ENCODE results near the gene CAPN13. TPM values are rescaled to one million over a fixed set of nuclear protein-coding genes. Genes with fewer than 3 reads are reported as not detected.

Gene CAPN13
- total RNA-seq, 1 donor from 2014 or later: not detected

DNA sequence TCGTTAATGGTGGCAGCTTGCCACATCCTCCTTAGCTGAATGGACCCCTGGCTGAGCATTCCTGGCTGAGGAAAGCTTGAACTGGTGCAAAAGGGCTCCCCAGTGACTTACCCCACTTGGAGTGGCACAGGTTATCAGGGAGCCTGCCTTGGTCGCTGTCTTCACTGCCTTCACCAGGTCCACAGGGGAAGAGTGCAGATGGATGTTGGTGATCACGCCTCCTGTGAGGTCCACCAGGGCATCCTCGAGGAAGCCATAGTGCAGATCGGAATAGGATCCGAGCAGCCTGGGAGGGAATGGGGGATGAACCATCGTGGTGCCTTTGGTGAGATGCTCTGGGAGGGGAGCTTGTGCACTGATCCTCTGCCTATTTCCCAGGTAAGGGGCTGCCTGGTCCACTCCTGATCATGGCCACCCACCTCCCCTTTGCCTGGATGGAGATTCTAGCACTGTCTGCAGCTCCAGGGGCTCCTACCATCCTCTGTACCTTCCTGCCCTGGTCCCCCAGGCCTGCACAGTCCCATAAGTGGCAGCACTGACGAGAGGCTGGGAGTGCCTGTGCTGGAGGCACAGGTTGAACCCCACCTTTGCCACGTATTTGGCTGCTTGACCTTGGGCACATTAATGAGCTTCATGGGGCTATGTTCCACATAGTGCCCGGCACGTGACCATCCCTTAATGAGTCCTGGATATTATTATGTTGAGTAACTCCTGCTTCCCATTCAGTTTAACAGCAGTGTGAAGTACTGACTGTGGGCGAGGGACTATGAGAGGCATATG, 43.0 kb downstream of the CAPN13 start:
- peak; percentile 57 for DNase-seq (ENCODE audit: low spot score)

DNA sequence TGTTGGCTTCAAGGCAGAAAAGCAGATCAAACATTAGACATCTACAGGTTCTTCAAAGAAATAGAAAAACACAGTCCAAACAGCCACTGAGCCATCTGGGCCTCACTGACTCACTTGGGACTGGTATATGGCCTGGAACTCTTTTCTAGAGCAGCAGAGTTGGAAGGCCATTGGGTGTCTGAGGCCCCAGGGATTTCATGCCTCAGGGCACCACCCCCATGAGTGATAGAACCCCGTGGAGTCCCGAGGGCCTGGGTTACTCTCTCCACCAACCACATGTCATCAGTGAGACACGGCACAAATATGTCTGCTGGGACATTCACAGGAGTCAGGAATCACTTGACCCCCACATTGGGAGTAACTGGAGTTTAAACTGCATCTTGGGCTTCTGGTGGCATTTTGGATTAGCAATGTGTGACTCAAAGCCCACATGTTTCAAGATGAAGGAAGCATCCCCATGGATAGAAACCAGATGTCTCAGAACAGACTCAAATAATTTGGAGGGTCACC, 44.0 kb downstream of the CAPN13 start:
- DNase-seq (ENCODE audit: low spot score): peak; percentile 53

GRCh38 chr2:30761226-30761625, 46.0 kb downstream of the CAPN13 start:
- peak; percentile 64 for DNase-seq (ENCODE audit: low spot score)

- peak; percentile 73 for DNase-seq (ENCODE audit: low spot score)
Observed at GRCh38 chr2:30759481-30759880, 47.8 kb downstream of the CAPN13 start.

DNA sequence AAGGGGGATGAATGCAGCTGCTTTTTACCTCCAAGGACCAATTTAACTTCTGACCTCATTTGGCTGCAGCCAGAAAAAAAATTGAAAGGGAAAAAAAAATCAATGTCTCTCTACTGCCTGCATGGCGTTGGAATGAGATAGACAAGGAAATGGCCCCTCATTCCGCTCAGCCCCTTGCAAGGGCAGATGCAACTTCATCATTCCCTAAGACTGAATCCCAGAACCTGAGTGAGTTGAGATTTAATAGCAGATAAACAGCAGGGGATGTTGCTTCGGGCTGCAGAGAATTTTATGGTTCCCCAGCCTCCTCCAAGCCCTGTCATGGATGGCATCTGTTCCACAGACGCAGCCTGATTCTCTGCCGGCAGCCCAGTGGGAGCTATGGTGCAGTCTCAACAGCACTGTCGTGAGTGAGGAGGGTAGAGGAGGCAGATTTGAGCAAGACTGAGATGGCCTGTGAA, 49.0 kb downstream of the CAPN13 start:
- DNase-seq (ENCODE audit: low spot score): no peak

DNA sequence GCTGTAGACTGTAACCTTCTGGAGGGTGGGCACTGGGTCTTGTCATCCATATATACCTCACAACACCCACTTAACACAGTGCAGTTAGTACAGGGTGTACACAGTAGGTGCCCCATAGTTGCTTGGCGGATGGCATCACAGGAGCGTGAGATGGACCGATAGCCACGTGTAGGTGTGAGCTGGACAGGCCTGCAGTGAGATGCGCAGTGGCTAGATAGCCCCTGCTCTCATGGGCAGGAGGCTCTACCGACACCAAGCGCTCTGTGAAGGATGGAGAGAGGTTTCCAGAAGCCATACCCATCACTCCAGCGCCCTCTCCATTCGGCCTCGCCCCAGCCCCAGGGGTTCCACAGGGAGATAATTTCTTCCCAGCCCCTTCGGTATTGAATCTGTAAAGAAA, 49.5 kb downstream of the CAPN13 start:
- no peak for DNase-seq (ENCODE audit: low spot score)

DNA sequence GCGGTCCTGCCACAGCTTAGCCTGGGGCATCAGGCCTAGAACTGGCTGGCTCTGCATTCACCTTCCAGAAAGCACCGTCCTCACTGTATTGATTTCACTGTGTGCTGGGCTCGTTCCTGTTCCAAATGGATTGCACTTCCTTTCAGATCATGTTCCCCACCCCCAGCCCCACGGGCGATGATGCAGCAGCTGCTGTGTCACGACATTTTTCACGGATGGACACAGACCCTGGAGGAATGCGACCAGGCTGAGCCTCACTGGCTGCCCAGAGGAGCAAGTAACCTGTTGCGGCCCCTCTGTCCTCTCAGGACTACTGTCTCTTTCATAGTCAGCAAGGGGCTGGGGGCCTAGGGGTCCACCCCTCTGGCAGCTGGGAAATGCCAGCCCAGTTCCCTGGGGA, 50.3 kb downstream of the CAPN13 start:
- DNase-seq (ENCODE audit: low spot score): no peak

- DNase-seq (ENCODE audit: low spot score): no peak
Observed at GRCh38 chr2:30756051-30756719, 51.1 kb downstream of the CAPN13 start.

GRCh38 chr2:30753630-30754029, 53.6 kb downstream of the CAPN13 start:
- no peak for DNase-seq (ENCODE audit: low spot score)

DNA sequence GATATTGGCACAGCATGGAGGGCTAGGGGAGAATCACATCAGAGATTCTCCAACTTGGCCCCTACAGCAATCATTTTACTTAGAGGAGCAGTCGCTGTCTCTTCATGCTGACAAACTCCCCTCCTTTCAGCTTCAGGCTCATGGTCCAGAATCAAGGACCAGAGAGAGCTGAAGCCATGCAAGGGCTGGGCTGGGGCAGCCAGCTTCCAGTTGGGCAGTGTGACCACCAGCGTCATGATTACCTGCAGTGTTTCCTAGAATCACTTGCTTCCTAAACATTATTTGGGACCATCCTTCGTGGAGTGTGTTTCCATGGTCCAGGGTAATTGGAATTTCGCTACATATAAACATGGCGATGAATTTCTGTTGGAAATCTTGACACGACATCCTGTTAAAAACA, 54.4 kb downstream of the CAPN13 start:
- DNase-seq (ENCODE audit: low spot score): no peak

DNA sequence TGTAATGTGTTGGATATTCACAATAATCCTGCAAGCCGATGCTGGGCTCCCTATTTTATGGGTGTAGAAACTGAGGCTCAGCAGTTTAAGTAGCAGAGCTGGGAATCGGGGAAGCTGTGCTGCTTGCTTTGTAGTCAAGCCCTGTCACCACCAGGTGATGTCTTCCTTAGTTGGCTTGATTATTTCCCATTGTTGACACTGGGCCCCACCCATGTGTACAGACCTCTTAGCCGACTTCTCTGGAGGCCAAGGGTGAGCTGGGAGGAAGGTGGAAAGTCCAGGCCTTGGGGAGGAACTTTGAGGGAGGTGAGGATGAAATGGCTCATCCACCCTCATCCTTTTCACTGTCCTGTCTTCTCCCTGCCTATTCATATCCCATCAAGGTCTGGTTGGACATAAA, 60.0 kb downstream of the CAPN13 start:
- DNase-seq (ENCODE audit: low spot score): no peak

- peak; percentile 62 for DNase-seq (ENCODE audit: low spot score)
Observed at GRCh38 chr2:30744823-30745222, 62.4 kb downstream of the CAPN13 start.

- peak; percentile 51 for DNase-seq (ENCODE audit: low spot score)
Observed at GRCh38 chr2:30741576-30741975, 65.7 kb downstream of the CAPN13 start.

GRCh38 chr2:30738141-30738911, 68.9 kb downstream of the CAPN13 start:
- peak; percentile 81 for DNase-seq (ENCODE audit: low spot score)

DNA sequence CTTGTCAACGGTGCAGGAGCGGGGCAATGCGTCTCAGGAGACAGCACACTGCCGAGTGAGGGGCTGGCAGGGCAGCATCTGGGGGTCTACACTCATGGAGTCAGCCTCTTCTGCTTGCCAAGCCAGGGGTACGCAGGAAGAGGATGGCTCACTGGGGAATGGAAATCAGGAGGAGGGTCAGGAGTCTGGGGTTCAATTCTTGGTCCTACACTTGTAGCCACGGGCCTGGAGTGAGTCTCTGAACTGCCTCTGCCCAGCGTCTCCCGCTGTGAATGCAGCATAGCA, 70.0 kb downstream of the CAPN13 start:
- peak; percentile 82 for DNase-seq (ENCODE audit: low spot score)

GRCh38 chr2:30736461-30737325, 70.6 kb downstream of the CAPN13 start:
- DNase-seq (ENCODE audit: low spot score): peak; percentile 65

- peak; percentile 51 for DNase-seq (ENCODE audit: low spot score)
Observed at GRCh38 chr2:30733876-30734520, 73.2 kb downstream of the CAPN13 start.

- peak; percentile 65 for DNase-seq (ENCODE audit: low spot score)
Observed at GRCh38 chr2:30732876-30733275, 74.4 kb downstream of the CAPN13 start.

DNA sequence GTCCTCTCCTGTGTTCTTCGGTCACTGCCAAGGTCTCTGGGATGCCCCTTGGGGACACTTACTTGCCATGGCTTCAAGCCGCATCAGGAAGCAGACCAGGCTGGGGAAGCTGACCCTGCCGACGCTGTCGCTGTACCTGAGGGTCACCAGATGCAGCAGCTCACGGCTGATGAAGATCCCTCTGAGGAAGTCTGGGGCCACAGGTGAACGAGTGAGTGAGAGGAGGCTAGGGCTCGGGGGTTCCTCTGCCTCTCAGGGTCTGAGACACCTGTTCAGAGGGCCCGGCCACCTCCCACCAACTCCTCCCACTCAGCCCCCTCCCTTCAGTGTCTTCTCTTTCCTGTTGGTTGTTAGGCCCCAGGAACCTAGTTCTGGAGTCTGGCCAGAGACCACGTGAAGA, 74.9 kb downstream of the CAPN13 start:
- peak; percentile 62 for DNase-seq (ENCODE audit: low spot score)

DNA sequence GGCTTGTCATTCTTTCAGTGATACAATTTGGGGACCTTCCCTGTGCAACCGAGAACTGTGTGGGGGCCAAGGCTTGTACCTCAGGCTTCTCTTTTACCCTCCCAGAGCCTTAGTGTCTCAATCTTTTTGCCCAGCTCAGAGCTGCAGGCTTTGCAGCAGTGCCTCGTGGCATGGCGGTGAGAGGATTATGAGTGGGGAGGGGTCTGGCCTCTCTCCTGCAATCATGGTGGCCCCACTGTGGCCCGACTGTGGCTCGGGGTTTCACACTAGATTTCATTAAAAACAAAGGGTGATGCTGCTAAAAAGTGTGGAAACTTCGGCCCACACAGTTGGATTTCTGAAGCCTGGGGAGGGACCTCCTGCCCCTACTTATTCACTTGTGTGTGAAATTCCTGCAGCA, 75.5 kb downstream of the CAPN13 start:
- DNase-seq (ENCODE audit: low spot score): peak; percentile 71
